Left lung (tissue), 10 donors: ENCODE data around the gene ZNF70. TPM values are rescaled to one million over a fixed set of nuclear protein-coding genes. Genes with fewer than 3 reads are reported as not detected.

Experiments used
- ATAC-seq: fragments of 200-7000 bp; cut with Tn5 transposase; one replicate; pipeline ENCODE4 v1.9.1; 2020; ENCODE audit warnings: moderate library complexity
- DNase-seq, 4 donors: peaks; one replicate each; pipeline ENCODE4 v3.0.0-alpha.2; 2013 to 2020
- H3K27ac ChIP-seq, 2 donors: fragments of 200-600 bp; sonication (generic) in 1 of 2; one replicate each; pipeline versions ENCODE4 v1.5.0 to v1.8.0; 2020 to 2021
- H3K27me3 ChIP-seq, 2 donors: fragments of 200-600 bp; sonication (generic) in 1 of 2; one replicate each; pipeline versions ENCODE4 v1.5.0 to v1.8.0; 2020 to 2021
- H3K36me3 ChIP-seq, 2 donors: fragments of 200-600 bp; sonication (generic) in 1 of 2; one replicate each; pipeline versions ENCODE4 v1.5.0 to v1.8.0; 2020 to 2021
- H3K4me1 ChIP-seq, 2 donors: fragments of 200-600 bp; one replicate each; pipeline ENCODE4 v1.8.0; 2021
- H3K4me3 ChIP-seq, 2 donors: fragments of 200-600 bp; sonication (generic) in 1 of 2; one replicate each; pipeline versions ENCODE4 v1.5.0 to v1.8.0; 2020 to 2021; ENCODE audit warnings: mild to moderate bottlenecking in 1 of 2
- H3K9me3 ChIP-seq, 2 donors: fragments of 200-600 bp; sonication (generic) in 1 of 2; one replicate each; pipeline versions ENCODE4 v1.5.0 to v1.8.0; 2020 to 2021
- intact Hi-C, 2 donors: fragments of 100-400 bp; cut with DNase I; formaldehyde crosslinking; loops; one replicate each; pipeline versions ENCODE4 v1.11.2 to v1.14.2; 2022
- polyA plus RNA-seq, 6 donors: library from polyadenylated mRNA; unstranded; fragments of 120-200 nt; gene quantifications; one replicate each; pipeline ENCODE4 v1.2.1, GENCODE V29; 2013; ENCODE audit not compliant: insufficient read length in 6 of 6
- total RNA-seq, 2 donors: library from RNA; stranded (reverse); fragmentation: NEBNext Ultra II Directional; extraction: Animal tissue kit (Norgen Biotek cat#: 25700); gene quantifications; one replicate each; pipeline ENCODE4 v1.2.1, GENCODE V29; 2021
- TF ChIP-seq, protein P1 (sequence below), 2 donors: fragments of 200-600 bp; sonication (generic) in 1 of 2; IDR thresholded peaks; one replicate each; pipeline versions ENCODE4 v1.5.0 to v1.8.0; 2021; ENCODE audit warnings: antibody characterized with exemption in 2 of 2
- donor health status: DM: no; HTN: yes; CAD: no.
- donor health status: DM: no; HTN: no; CAD: no.

ZNF70 gene
- total and polyA plus RNA-seq, 8 donors, result 5.9 to 10.7 (median 9.4) TPM

DNA sequence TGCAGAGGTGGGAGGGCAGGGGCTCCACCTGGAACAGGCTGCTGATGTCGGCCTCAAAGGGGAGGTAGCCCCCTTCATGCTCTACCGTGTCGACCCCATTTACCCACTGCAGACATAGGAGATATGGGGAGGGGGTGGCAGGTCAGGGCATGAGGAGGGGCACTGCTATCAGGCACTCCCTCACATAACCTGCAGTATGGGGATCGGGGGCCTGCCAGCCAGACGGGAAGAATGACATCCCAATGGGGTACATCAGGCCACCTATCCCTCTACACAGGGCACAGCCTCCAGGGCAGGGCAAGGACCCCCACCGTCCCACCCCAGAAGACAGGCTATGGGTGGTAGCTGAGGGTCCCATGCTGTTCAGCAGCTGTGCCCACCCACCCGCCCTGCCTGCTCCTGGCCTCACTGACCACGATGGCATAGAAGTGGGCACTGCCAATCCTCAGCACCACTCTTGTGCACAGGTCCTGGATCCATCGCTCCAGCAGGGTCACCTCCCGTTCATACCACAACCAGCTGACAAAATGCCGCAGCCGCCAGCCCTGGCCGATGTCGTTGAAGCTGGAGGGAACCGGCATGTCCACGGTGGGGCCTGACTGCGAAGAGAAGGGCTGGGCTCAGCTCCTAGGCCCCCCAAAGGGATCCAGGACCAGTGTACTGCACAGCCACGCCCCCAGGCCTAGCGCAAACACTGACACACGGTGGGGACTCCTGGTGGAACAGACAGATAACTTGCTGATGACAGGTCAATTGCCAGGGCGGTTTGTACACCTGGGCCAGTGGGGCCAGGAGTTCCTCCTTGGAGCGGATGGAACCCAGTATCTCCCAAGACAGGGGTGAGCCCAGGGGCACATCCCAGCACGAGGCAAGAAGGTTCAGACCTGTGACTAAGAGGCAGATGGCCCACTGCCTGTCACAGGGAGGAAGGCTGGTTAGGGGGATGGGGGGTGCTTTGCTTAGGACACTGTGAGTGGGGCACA is 36.0 kb downstream of the ZNF70 start:
- Histone ChIP-seq H3K9me3 (no peaks in the 10 kb centered on the region), H3K27me3 (no peaks in the 10 kb centered on the region), H3K27ac (no peak overlapping the region), H3K4me1 (peaks cover 6 to 22% of the 10 kb centered on the region in 2 donors), H3K4me3 (no peak overlapping the region), H3K36me3 (peaks cover 0 to 54% of the 10 kb centered on the region in 2 donors)
- intact Hi-C loops, result no loop called here
- ATAC-seq (no peak), DNase-seq (peak in 1 of 4 donors; percentile 52)
- TF ChIP-seq, protein P1, sequence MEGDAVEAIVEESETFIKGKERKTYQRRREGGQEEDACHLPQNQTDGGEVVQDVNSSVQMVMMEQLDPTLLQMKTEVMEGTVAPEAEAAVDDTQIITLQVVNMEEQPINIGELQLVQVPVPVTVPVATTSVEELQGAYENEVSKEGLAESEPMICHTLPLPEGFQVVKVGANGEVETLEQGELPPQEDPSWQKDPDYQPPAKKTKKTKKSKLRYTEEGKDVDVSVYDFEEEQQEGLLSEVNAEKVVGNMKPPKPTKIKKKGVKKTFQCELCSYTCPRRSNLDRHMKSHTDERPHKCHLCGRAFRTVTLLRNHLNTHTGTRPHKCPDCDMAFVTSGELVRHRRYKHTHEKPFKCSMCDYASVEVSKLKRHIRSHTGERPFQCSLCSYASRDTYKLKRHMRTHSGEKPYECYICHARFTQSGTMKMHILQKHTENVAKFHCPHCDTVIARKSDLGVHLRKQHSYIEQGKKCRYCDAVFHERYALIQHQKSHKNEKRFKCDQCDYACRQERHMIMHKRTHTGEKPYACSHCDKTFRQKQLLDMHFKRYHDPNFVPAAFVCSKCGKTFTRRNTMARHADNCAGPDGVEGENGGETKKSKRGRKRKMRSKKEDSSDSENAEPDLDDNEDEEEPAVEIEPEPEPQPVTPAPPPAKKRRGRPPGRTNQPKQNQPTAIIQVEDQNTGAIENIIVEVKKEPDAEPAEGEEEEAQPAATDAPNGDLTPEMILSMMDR (IDR thresholded peaks at IDR 0.05), result no peak

DNA sequence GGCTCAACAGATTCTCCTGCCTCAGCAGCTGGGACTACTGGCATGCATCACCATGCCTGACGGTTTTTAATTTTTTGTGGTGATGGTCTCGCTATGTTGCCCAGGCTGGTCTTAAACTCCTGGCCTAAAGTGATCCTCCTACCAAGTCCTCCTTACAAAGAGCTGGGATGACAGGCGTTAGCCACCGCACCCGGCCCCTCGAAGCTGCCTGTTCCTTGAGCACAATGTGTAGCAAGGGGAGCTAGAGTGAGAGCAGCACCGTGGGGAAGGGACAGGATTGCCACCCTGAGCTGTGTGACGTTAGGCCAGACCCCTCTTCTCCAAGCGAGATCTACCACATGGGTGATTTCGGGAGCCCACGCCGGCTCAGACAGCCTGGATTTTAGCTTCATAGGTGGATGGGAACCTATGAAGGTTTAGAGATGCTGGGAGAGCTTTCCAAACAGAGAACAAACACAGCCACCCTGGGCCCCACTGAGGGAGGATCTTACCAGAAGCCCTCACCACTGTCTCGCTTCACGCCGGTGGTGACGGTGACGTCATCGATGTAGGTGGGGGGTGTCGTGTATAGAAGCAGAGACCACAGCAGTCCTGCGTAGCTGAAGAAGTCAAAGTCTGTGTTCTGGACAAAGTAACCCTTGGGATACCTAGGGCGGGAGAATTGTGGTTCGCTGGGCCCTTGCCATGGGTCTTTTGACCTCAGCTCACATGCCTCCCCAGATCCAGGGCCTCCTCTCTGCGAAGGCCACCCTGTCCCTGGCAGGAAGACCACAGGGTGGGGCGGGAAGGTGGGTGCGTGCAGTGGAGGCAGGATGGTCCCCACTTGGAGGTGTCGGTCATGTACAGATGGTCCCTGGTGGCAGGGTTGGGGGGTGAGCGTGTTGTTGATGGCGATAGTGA is 37.0 kb downstream of the ZNF70 start:
- Histone ChIP-seq H3K27ac (no peak overlapping the region), H3K27me3 (no peaks in the 10 kb centered on the region), H3K4me1 (peaks cover 6 to 22% of the 10 kb centered on the region in 2 donors), H3K36me3 (peaks cover 0 to 63% of the 10 kb centered on the region in 2 donors), H3K4me3 (no peak overlapping the region), H3K9me3 (no peaks in the 10 kb centered on the region)
- DNase-seq (peak in 1 of 4 donors; percentile 50), ATAC-seq (no peak)
- intact Hi-C loops, result no loop called here
- TF ChIP-seq, protein P1 (IDR thresholded peaks at IDR 0.05), result no peak

DNA sequence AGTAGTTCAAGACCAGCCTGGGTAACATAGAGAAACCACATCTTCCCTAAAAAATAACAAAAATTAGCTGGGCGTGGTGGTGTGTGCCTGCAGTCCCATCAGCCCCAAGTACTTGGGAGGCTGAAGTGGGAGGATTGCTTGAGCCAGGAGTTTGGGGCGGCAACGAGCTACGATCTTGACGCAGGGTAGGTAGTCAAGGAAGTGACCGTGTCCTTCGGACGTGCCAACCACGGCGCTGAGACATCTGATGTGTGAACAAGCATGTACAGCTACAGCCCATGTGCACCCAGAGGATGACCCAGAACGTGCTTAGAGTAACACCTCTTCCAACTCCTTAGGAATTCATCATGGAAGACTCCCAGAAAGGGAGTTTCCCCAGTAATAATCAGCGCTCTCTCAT is 38.7 kb downstream of the ZNF70 start:
- H3K27me3 ChIP-seq, result no peaks in the 10 kb centered on the region
- ATAC-seq (no peak), DNase-seq (peak in 1 of 4 donors; percentile 50)
- H3K9me3 ChIP-seq, result no peaks in the 10 kb centered on the region
- peaks cover 0 to 80% of the 10 kb centered on the region in 2 donors for H3K36me3 ChIP-seq
- intact Hi-C loops, result no loop called here
- no peak overlapping the region for H3K27ac ChIP-seq
- H3K4me1 ChIP-seq, result peaks cover 3 to 18% of the 10 kb centered on the region in 2 donors
- TF ChIP-seq, protein P1 (IDR thresholded peaks at IDR 0.05), result no peak
- no peak overlapping the region for H3K4me3 ChIP-seq

DNA sequence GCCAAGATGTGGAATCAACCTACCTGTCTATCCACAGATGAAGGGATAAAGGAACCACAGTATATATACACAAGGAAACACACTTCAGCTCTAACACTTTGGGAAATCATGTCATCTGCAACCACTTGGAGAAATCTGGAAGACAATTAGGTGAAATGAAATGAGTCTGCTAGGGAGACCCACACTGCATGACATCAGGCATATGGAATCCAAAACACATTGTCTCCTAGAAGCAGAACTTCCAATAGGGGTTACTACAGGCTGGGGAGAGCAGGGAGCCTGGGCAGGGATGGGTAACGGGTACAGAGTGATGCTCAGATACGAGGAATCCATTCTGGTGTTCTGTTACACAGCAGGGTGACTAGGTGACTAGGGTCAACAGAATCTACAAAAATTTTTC is 41.8 kb downstream of the ZNF70 start:
- TF ChIP-seq, protein P1 (IDR thresholded peaks at IDR 0.05), result no peak
- Histone ChIP-seq H3K36me3 (peaks cover 0 to 100% of the 10 kb centered on the region in 2 donors), H3K9me3 (no peaks in the 10 kb centered on the region), H3K4me1 (no peaks in the 10 kb centered on the region), H3K4me3 (no peak overlapping the region), H3K27ac (no peak overlapping the region), H3K27me3 (no peaks in the 10 kb centered on the region)
- intact Hi-C loops, result no loop called here
- DNase-seq (no peak), ATAC-seq (no peak)
